HEK293 (cell line): ENCODE results near the gene ACTRT2.

Source experiments
- GLIS2 ChIP-seq: fragments of 450-650 bp; formaldehyde crosslinking; IDR thresholded peaks from 2 replicates; pipeline ENCODE4 v1.5.1; 2016; ENCODE audit warnings: missing biosample characterization, missing genetic modification characterization
- KLF10 ChIP-seq: fragments of 450-650 bp; IDR thresholded peaks from 2 replicates; pipeline ENCODE4 v1.5.1; 2018; ENCODE audit warnings: missing biosample characterization, mild to moderate bottlenecking, missing genetic modification characterization
- KLF9 ChIP-seq: fragments of 450-650 bp; formaldehyde crosslinking; IDR thresholded peaks from 2 replicates; pipeline ENCODE4 v1.5.1; 2016; ENCODE audit warnings: missing biosample characterization, missing genetic modification characterization, low read depth
- ZFP69B ChIP-seq: fragments of 450-650 bp; formaldehyde crosslinking; IDR thresholded peaks from 2 replicates; pipeline ENCODE4 v1.5.1; 2016; ENCODE audit warnings: missing biosample characterization, missing genetic modification characterization
- ZNF114 ChIP-seq: fragments of 450-650 bp; formaldehyde crosslinking; IDR thresholded peaks from 2 replicates; pipeline ENCODE4 v1.5.0; 2017; ENCODE audit warnings: missing biosample characterization, missing genetic modification characterization
- ZNF146 ChIP-seq: fragments of 450-650 bp; formaldehyde crosslinking; IDR thresholded peaks from 2 replicates; pipeline ENCODE4 v1.5.1; 2016; ENCODE audit warnings: missing biosample characterization, missing genetic modification characterization
- ZNF174 ChIP-seq: fragments of 450-650 bp; formaldehyde crosslinking; IDR thresholded peaks from 2 replicates; pipeline ENCODE4 v1.5.0; 2017; ENCODE audit warnings: missing biosample characterization, mild to moderate bottlenecking, missing genetic modification characterization
- ZNF19 ChIP-seq: fragments of 450-650 bp; formaldehyde crosslinking; IDR thresholded peaks from 2 replicates; pipeline ENCODE4; 2016; ENCODE audit warnings: missing biosample characterization, missing genetic modification characterization, low read depth
- ZNF292 ChIP-seq: fragments of 450-650 bp; formaldehyde crosslinking; IDR thresholded peaks from 2 replicates; pipeline ENCODE4 v1.5.1; 2016; ENCODE audit warnings: low read depth, missing biosample characterization, missing genetic modification characterization, borderline replicate concordance
- ZNF311 ChIP-seq: fragments of 450-650 bp; formaldehyde crosslinking; IDR thresholded peaks from 2 replicates; pipeline ENCODE4 v1.5.1; 2017; ENCODE audit warnings: missing biosample characterization, missing genetic modification characterization, borderline replicate concordance
- ZNF394 ChIP-seq: fragments of 450-650 bp; formaldehyde crosslinking; IDR thresholded peaks from 2 replicates; pipeline ENCODE4 v1.5.1; 2016; ENCODE audit warnings: missing biosample characterization, missing genetic modification characterization, mild to moderate bottlenecking, moderate library complexity, borderline replicate concordance
- ZNF423 ChIP-seq: fragments of 450-650 bp; formaldehyde crosslinking; IDR thresholded peaks from 2 replicates; pipeline ENCODE4 v1.5.1; 2016; ENCODE audit warnings: missing biosample characterization, missing genetic modification characterization
- ZNF544 ChIP-seq: fragments of 450-650 bp; formaldehyde crosslinking; IDR thresholded peaks from 2 replicates; pipeline ENCODE4 v1.5.0; 2017; ENCODE audit warnings: missing biosample characterization, missing genetic modification characterization
- ZNF629 ChIP-seq: fragments of 450-650 bp; formaldehyde crosslinking; IDR thresholded peaks from 2 replicates; pipeline ENCODE4 v1.5.1; 2017; ENCODE audit warnings: missing biosample characterization, missing genetic modification characterization
- ZNF654 ChIP-seq: fragments of 450-650 bp; formaldehyde crosslinking; IDR thresholded peaks from 2 replicates; pipeline ENCODE4 v1.5.1; 2016; ENCODE audit warnings: low read depth, missing biosample characterization, missing genetic modification characterization
- ZNF768 ChIP-seq: fragments of 450-650 bp; formaldehyde crosslinking; IDR thresholded peaks from 2 replicates; pipeline ENCODE4 v1.5.1; 2018; ENCODE audit warnings: missing biosample characterization, mild to moderate bottlenecking, missing genetic modification characterization
- TF ChIP-seq, protein P1 (sequence below): fragments of 450-650 bp; formaldehyde crosslinking; IDR thresholded peaks from 2 replicates; pipeline ENCODE4 v1.5.1; 2016; ENCODE audit warnings: missing biosample characterization, missing genetic modification characterization
- TF ChIP-seq, protein P2 (sequence below): fragments of 450-650 bp; formaldehyde crosslinking; IDR thresholded peaks from 2 replicates; pipeline ENCODE4 v1.5.1; 2016; ENCODE audit warnings: missing biosample characterization, missing genetic modification characterization
- TF ChIP-seq, protein P3 (sequence below): fragments of 450-650 bp; formaldehyde crosslinking; IDR thresholded peaks from 2 replicates; pipeline ENCODE4 v1.5.1; 2016; ENCODE audit warnings: missing biosample characterization, missing genetic modification characterization
- TF ChIP-seq, protein P4 (sequence below): fragments of 450-650 bp; formaldehyde crosslinking; IDR thresholded peaks from 2 replicates; pipeline ENCODE4 v1.5.1; 2017; ENCODE audit warnings: missing biosample characterization, missing genetic modification characterization
- TF ChIP-seq, protein P5 (sequence below): IDR thresholded peaks from 2 replicates; pipeline ENCODE4 v1.6.1; 2011; ENCODE audit warnings: mild to moderate bottlenecking, low read depth, low read length, borderline replicate concordance
- TF ChIP-seq, protein P6 (sequence below): fragments of 450-650 bp; formaldehyde crosslinking; conservative IDR thresholded peaks from 2 replicates; pipeline ENCODE4 v1.5.1; 2016; ENCODE audit warnings: low read depth, missing biosample characterization, missing genetic modification characterization
- TF ChIP-seq, protein P7 (sequence below): fragments of 450-650 bp; formaldehyde crosslinking; IDR thresholded peaks from 2 replicates; pipeline ENCODE4 v1.5.1; 2017; ENCODE audit warnings: missing biosample characterization, missing genetic modification characterization

Gene ACTRT2

DNA sequence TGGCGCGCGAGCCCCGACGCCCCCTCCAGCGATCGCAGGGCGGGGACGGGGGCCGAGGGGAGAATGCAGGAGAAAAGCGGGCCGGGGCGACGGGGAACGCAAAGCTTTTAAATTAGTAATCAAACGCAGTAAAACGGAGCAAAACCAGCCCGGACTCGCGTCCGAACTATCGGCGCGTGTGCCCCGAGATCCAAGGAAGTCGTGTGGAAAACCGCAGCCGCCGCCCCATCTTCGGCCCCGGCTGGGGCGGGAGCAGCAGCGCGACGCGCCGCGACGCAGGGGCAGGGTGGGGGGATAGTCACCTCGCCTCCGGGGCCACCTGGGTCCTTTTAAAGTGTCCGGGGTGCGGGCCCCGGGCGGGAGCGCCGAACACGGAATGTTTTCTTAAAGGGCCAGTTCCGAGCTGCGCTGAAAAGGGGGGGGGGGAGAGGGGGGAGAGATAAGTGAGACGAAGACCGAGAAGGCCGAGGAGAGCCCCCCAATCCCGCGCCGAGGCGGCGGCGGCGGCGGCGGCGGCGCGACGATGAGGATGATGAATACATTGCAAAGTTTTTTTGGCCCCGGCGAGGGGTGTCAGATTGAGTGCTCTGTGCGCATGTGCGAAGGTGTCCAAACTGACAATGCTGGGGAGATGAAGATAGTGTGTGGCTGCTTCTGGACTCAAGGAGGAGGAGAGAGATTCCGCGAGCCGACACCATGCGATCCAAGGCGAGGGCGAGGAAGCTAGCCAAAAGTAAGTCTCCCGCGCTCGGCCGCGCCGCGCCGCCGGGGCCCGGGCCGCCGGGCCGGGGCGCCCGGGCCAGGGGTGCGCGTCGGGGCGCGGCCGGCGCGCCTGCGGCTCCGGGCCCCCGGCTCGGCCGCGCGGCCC is 47.5 kb downstream of the ACTRT2 start, which contains the start of gene PRDM16 (continued):
- TF ChIP-seq, protein P1, sequence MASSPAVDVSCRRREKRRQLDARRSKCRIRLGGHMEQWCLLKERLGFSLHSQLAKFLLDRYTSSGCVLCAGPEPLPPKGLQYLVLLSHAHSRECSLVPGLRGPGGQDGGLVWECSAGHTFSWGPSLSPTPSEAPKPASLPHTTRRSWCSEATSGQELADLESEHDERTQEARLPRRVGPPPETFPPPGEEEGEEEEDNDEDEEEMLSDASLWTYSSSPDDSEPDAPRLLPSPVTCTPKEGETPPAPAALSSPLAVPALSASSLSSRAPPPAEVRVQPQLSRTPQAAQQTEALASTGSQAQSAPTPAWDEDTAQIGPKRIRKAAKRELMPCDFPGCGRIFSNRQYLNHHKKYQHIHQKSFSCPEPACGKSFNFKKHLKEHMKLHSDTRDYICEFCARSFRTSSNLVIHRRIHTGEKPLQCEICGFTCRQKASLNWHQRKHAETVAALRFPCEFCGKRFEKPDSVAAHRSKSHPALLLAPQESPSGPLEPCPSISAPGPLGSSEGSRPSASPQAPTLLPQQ, result 0 out of 2 replicates have a peak, but pooled peaks have one; percentile 47
- TF ChIP-seq ZNF394 (tag by site-specific recombination) (no peak), ZNF654 (no peak), KLF10 (tag by site-specific recombination) (no peak), GLIS2 (tag by site-specific recombination) (no peak; the same call in 1 of the 2 replicates), ZNF544 (no peak), ZNF174 (tag by site-specific recombination) (no peak), ZNF114 (tag by site-specific recombination) (no peak), ZFP69B (tag by site-specific recombination) (0 out of 2 replicates have a peak, but pooled peaks have one; percentile 33), ZNF311 (tag by site-specific recombination) (no peak), ZNF19 (tag by site-specific recombination) (no peak), KLF9 (tag by site-specific recombination) (no peak), ZNF146 (tag by site-specific recombination) (no peak), ZNF292 (tag by site-specific recombination) (no peak), ZNF423 (tag by site-specific recombination) (0 out of 2 replicates have a peak, but pooled peaks have one; percentile 23), ZNF629 (tag by site-specific recombination) (no peak), ZNF768 (tag by site-specific recombination) (no peak)
- TF ChIP-seq, protein P2, sequence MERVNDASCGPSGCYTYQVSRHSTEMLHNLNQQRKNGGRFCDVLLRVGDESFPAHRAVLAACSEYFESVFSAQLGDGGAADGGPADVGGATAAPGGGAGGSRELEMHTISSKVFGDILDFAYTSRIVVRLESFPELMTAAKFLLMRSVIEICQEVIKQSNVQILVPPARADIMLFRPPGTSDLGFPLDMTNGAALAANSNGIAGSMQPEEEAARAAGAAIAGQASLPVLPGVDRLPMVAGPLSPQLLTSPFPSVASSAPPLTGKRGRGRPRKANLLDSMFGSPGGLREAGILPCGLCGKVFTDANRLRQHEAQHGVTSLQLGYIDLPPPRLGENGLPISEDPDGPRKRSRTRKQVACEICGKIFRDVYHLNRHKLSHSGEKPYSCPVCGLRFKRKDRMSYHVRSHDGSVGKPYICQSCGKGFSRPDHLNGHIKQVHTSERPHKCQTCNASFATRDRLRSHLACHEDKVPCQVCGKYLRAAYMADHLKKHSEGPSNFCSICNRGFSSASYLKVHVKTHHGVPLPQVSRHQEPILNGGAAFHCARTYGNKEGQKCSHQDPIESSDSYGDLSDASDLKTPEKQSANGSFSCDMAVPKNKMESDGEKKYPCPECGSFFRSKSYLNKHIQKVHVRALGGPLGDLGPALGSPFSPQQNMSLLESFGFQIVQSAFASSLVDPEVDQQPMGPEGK (tag by site-specific recombination), result peak; percentile 62
- TF ChIP-seq, protein P3, sequence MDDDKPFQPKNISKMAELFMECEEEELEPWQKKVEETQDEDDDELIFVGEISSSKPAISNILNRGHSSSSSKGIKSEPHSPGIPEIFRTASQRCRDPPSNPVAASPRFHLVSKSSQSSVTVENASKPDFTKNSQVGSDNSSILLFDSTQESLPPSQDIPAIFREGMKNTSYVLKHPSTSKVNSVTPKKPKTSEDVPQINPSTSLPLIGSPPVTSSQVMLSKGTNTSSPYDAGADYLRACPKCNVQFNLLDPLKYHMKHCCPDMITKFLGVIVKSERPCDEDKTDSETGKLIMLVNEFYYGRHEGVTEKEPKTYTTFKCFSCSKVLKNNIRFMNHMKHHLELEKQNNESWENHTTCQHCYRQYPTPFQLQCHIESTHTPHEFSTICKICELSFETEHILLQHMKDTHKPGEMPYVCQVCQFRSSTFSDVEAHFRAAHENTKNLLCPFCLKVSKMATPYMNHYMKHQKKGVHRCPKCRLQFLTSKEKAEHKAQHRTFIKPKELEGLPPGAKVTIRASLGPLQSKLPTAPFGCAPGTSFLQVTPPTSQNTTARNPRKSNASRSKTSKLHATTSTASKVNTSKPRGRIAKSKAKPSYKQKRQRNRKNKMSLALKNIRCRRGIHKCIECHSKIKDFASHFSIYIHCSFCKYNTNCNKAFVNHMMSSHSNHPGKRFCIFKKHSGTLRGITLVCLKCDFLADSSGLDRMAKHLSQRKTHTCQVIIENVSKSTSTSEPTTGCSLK (tag by site-specific recombination), result no peak
- TF ChIP-seq, protein P4, sequence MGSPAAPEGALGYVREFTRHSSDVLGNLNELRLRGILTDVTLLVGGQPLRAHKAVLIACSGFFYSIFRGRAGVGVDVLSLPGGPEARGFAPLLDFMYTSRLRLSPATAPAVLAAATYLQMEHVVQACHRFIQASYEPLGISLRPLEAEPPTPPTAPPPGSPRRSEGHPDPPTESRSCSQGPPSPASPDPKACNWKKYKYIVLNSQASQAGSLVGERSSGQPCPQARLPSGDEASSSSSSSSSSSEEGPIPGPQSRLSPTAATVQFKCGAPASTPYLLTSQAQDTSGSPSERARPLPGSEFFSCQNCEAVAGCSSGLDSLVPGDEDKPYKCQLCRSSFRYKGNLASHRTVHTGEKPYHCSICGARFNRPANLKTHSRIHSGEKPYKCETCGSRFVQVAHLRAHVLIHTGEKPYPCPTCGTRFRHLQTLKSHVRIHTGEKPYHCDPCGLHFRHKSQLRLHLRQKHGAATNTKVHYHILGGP (tag by site-specific recombination), result no peak
- TF ChIP-seq, protein P5, sequence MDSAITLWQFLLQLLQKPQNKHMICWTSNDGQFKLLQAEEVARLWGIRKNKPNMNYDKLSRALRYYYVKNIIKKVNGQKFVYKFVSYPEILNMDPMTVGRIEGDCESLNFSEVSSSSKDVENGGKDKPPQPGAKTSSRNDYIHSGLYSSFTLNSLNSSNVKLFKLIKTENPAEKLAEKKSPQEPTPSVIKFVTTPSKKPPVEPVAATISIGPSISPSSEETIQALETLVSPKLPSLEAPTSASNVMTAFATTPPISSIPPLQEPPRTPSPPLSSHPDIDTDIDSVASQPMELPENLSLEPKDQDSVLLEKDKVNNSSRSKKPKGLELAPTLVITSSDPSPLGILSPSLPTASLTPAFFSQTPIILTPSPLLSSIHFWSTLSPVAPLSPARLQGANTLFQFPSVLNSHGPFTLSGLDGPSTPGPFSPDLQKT, result no peak
- TF ChIP-seq, protein P6, sequence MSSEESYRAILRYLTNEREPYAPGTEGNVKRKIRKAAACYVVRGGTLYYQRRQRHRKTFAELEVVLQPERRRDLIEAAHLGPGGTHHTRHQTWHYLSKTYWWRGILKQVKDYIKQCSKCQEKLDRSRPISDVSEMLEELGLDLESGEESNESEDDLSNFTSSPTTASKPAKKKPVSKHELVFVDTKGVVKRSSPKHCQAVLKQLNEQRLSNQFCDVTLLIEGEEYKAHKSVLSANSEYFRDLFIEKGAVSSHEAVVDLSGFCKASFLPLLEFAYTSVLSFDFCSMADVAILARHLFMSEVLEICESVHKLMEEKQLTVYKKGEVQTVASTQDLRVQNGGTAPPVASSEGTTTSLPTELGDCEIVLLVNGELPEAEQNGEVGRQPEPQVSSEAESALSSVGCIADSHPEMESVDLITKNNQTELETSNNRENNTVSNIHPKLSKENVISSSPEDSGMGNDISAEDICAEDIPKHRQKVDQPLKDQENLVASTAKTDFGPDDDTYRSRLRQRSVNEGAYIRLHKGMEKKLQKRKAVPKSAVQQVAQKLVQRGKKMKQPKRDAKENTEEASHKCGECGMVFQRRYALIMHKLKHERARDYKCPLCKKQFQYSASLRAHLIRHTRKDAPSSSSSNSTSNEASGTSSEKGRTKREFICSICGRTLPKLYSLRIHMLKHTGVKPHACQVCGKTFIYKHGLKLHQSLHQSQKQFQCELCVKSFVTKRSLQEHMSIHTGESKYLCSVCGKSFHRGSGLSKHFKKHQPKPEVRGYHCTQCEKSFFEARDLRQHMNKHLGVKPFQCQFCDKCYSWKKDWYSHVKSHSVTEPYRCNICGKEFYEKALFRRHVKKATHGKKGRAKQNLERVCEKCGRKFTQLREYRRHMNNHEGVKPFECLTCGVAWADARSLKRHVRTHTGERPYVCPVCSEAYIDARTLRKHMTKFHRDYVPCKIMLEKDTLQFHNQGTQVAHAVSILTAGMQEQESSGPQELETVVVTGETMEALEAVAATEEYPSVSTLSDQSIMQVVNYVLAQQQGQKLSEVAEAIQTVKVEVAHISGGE, result 0 out of 2 replicates have a peak, but pooled peaks have one; percentile 21
- TF ChIP-seq, protein P7, sequence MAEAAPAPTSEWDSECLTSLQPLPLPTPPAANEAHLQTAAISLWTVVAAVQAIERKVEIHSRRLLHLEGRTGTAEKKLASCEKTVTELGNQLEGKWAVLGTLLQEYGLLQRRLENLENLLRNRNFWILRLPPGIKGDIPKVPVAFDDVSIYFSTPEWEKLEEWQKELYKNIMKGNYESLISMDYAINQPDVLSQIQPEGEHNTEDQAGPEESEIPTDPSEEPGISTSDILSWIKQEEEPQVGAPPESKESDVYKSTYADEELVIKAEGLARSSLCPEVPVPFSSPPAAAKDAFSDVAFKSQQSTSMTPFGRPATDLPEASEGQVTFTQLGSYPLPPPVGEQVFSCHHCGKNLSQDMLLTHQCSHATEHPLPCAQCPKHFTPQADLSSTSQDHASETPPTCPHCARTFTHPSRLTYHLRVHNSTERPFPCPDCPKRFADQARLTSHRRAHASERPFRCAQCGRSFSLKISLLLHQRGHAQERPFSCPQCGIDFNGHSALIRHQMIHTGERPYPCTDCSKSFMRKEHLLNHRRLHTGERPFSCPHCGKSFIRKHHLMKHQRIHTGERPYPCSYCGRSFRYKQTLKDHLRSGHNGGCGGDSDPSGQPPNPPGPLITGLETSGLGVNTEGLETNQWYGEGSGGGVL, result peak; percentile 83
